22Rv1 (cell line): Measurements from ENCODE around the gene NRCAM.

Experiments used
- ZFX ChIP-seq: fragments of 450-650 bp; IDR thresholded peaks from 2 replicates; pipeline ENCODE4 v1.6.1; 2017; ENCODE audit warnings: antibody characterized with exemption, borderline replicate concordance
- TF ChIP-seq, protein P1 (sequence below): fragments of 450-650 bp; IDR thresholded peaks from 2 replicates; pipeline ENCODE4 v1.5.1; 2017; ENCODE audit warnings: mild to moderate bottlenecking

DNA sequence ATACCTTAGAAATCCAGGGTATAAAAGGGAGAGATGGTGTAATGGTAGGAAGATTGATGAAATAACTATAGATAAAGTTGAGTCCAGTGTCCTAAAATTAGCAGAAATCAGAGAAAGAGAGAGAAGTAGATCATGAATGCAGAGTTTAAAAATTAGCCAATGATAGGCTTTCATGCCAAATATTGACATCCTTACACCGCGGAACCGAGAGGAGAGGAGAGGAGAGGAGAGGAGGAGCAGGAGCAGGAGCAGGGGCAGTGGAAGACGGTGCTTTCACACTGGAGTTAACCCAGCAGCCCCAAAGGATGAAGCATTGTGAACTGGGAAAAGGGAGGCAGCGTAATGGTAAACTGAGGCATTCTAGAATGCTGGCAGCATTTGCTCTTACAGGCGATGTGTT, 291.9 kb downstream of the NRCAM start:
- TF ChIP-seq, protein P1, sequence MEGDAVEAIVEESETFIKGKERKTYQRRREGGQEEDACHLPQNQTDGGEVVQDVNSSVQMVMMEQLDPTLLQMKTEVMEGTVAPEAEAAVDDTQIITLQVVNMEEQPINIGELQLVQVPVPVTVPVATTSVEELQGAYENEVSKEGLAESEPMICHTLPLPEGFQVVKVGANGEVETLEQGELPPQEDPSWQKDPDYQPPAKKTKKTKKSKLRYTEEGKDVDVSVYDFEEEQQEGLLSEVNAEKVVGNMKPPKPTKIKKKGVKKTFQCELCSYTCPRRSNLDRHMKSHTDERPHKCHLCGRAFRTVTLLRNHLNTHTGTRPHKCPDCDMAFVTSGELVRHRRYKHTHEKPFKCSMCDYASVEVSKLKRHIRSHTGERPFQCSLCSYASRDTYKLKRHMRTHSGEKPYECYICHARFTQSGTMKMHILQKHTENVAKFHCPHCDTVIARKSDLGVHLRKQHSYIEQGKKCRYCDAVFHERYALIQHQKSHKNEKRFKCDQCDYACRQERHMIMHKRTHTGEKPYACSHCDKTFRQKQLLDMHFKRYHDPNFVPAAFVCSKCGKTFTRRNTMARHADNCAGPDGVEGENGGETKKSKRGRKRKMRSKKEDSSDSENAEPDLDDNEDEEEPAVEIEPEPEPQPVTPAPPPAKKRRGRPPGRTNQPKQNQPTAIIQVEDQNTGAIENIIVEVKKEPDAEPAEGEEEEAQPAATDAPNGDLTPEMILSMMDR, result no peak
- no peak for TF ChIP-seq ZFX
